OCI-LY7 (cell line): ENCODE data around the gene CD248. TPM values are rescaled to one million over a fixed set of nuclear protein-coding genes. Genes with fewer than 3 reads are reported as not detected.

ENCODE experiments used
- BruUV-seq: library from RNA; stranded (reverse); fragments of 400-500 nt; replicated peaks from 2 replicates; lab custom pipeline; 2021; lab: Mats Ljungman, UMichigan
- CTCF ChIA-PET: fragments of 300-600 bp; sonication (Branson Sonifier 250); formaldehyde crosslinking; loops from one replicate; lab custom pipeline; 2022; ENCODE audit warnings: antibody characterized with exemption; ENCODE audit not compliant: unreplicated experiment; lab: Charles Lee
- POLR2A ChIA-PET: fragments of 300-600 bp; sonication (Branson Sonifier 250); formaldehyde crosslinking; loops from one replicate; lab custom pipeline; 2022; ENCODE audit warnings: antibody characterized with exemption; lab: Charles Lee
- DNase-seq: peaks from one replicate; pipeline ENCODE4 v3.0.0-alpha.2; 2015; ENCODE audit warnings: low spot score
- H2AFZ ChIP-seq: fragments of 200-600 bp; sonication (generic), shearing (Covaris generic); 2 replicates; pipeline ENCODE4 v1.6.1; 2014; ENCODE audit warnings: mild to moderate bottlenecking, antibody characterized with exemption, low read length, moderate library complexity
- H3K27ac ChIP-seq: fragments of 200-600 bp; sonication (generic); 2 replicates; pipeline ENCODE4 v1.5.1; 2014; ENCODE audit warnings: mixed run types, low read depth, mild to moderate bottlenecking, moderate library complexity, low read length, inconsistent platforms; ENCODE audit not compliant: poor library complexity, severe bottlenecking
- H3K36me3 ChIP-seq: fragments of 200-600 bp; sonication (generic); 2 replicates; pipeline ENCODE4 v1.6.1; 2014; ENCODE audit warnings: mild to moderate bottlenecking, antibody characterized with exemption, low read length, moderate library complexity, mixed read lengths; ENCODE audit not compliant: insufficient read depth
- H3K4me1 ChIP-seq: fragments of 200-600 bp; sonication (generic); 2 replicates; pipeline ENCODE4 v1.5.1; 2014; ENCODE audit warnings: mild to moderate bottlenecking, low read length; ENCODE audit not compliant: insufficient read depth, poor library complexity, severe bottlenecking
- H3K4me2 ChIP-seq: fragments of 200-600 bp; sonication (generic); 2 replicates; pipeline ENCODE4 v1.6.1; 2014; ENCODE audit warnings: mild to moderate bottlenecking, low read length
- H3K4me3 ChIP-seq: fragments of 200-600 bp; sonication (generic); 2 replicates; pipeline ENCODE4 v1.5.1; 2014; ENCODE audit warnings: mild to moderate bottlenecking, low read depth, low read length; ENCODE audit not compliant: poor library complexity, severe bottlenecking
- H3K79me2 ChIP-seq: fragments of 200-600 bp; sonication (generic); 2 replicates; pipeline ENCODE4 v1.6.1; 2016; ENCODE audit warnings: low read depth, mild to moderate bottlenecking, low read length, moderate library complexity, mixed read lengths; ENCODE audit not compliant: insufficient read depth
- H3K9me2 ChIP-seq: fragments of 200-600 bp; sonication (generic); 2 replicates; pipeline ENCODE4 v1.6.1; 2016; ENCODE audit warnings: mild to moderate bottlenecking, low read length, mixed read lengths; ENCODE audit not compliant: insufficient read depth
- H3K9me3 ChIP-seq: fragments of 200-600 bp; sonication (generic); 2 replicates; pipeline ENCODE4 v1.6.1; 2014; ENCODE audit warnings: mild to moderate bottlenecking, mixed run types, low read length, mixed read lengths
- H4K20me1 ChIP-seq: fragments of 200-600 bp; sonication (generic); 2 replicates; pipeline ENCODE4 v1.6.1; 2014; ENCODE audit warnings: mild to moderate bottlenecking, antibody characterized with exemption, low read length, moderate library complexity, mixed read lengths; ENCODE audit not compliant: insufficient read depth
- EZH2phosphoT487 ChIP-seq: fragments of 200-600 bp; sonication (generic); IDR thresholded peaks from 2 replicates; pipeline ENCODE4 v1.6.1; 2018; ENCODE audit warnings: low read depth, borderline replicate concordance, mild to moderate bottlenecking, mixed run types, antibody characterized with exemption, low read length, moderate library complexity, mixed read lengths
- intact Hi-C: fragments of 100-400 bp; cut with micrococcal nuclease; formaldehyde crosslinking; loops from one replicate; pipeline ENCODE4 v1.10.0; 2022; ENCODE audit not compliant: unreplicated experiment
- total RNA-seq, 2 experiments: library from RNA; depleted of rRNA in 1 of 2; stranded (reverse); fragments of >200 nt in 1 of 2; shearing (Covaris generic) in 1 of 2; gene quantifications; 2 replicates each; pipeline ENCODE4 v1.2.3, GENCODE V29; 2014 to 2022
- TF ChIP-seq, protein P1 (sequence below): fragments of 200-600 bp; sonication (generic); conservative IDR thresholded peaks from 2 replicates; pipeline ENCODE4 v1.5.1; 2014; ENCODE audit warnings: mild to moderate bottlenecking, antibody characterized with exemption, low read length, moderate library complexity, mixed read lengths

The CD248 gene
- total RNA-seq, 2 experiments from 2014 or later: 0.46 TPM; not detected in 1

DNA sequence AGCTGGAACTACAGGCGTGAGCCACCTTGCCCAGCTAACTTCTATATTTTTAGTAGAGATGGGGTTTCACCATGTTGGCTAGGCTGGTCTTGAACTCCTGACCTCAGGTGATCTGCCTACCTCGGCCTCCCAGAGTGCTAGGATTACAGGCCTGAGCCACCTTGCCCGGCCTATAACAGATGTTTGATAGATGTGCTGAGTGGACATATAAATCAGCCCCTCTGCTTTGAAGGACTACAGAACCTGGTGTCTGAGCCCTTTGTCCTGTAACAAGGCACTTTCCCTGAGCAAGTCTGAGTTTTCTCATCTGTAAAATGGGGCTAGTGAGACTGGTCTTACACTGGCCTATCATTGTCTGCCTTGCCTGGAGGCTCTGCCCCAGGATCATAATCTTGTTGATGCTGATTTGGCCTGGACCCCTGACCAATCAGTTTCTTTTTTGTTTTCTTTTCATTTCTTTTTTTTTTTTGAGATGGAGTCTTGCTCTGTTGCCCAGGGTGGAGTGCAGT is 12.4 kb upstream of the CD248 start:
- CTCF ChIA-PET: interaction anchor here (0.6 to 0.9 kb wide), 2 partner anchors 9 to 17 kb away, joined by 3 to 4 read pairs; no protein-coding TSS in a partner anchor
- Histone ChIP-seq H3K79me2 (no peaks in the 10 kb centered on the region), H3K27ac (no peak overlapping the region), H3K4me3 (no peak overlapping the region), H3K4me1 (peaks cover 46% of the 10 kb centered on the region), H3K9me2 (no peaks in the 10 kb centered on the region), H3K36me3 (no peaks in the 10 kb centered on the region), H4K20me1 (no peaks in the 10 kb centered on the region), H3K4me2 (no peak overlapping the region), H3K9me3 (no peaks in the 10 kb centered on the region), H2AFZ (no peak overlapping the region; the same call in 1 of the 2 replicates)
- TF ChIP-seq, protein P1, sequence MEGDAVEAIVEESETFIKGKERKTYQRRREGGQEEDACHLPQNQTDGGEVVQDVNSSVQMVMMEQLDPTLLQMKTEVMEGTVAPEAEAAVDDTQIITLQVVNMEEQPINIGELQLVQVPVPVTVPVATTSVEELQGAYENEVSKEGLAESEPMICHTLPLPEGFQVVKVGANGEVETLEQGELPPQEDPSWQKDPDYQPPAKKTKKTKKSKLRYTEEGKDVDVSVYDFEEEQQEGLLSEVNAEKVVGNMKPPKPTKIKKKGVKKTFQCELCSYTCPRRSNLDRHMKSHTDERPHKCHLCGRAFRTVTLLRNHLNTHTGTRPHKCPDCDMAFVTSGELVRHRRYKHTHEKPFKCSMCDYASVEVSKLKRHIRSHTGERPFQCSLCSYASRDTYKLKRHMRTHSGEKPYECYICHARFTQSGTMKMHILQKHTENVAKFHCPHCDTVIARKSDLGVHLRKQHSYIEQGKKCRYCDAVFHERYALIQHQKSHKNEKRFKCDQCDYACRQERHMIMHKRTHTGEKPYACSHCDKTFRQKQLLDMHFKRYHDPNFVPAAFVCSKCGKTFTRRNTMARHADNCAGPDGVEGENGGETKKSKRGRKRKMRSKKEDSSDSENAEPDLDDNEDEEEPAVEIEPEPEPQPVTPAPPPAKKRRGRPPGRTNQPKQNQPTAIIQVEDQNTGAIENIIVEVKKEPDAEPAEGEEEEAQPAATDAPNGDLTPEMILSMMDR: no peak
- TF ChIP-seq EZH2phosphoT487: no peak
- intact Hi-C loops: loop anchor here (2.0 kb wide), 1 partner anchor 40 kb away; the partner anchor contains the start of gene YIF1A
- BruUV-seq: no TSS peak
- DNase-seq: no peak
- POLR2A ChIA-PET: interaction anchor here (2.2 kb wide), 1 partner anchor 17 kb away, joined by 7 read pairs; no protein-coding TSS in a partner anchor

DNA sequence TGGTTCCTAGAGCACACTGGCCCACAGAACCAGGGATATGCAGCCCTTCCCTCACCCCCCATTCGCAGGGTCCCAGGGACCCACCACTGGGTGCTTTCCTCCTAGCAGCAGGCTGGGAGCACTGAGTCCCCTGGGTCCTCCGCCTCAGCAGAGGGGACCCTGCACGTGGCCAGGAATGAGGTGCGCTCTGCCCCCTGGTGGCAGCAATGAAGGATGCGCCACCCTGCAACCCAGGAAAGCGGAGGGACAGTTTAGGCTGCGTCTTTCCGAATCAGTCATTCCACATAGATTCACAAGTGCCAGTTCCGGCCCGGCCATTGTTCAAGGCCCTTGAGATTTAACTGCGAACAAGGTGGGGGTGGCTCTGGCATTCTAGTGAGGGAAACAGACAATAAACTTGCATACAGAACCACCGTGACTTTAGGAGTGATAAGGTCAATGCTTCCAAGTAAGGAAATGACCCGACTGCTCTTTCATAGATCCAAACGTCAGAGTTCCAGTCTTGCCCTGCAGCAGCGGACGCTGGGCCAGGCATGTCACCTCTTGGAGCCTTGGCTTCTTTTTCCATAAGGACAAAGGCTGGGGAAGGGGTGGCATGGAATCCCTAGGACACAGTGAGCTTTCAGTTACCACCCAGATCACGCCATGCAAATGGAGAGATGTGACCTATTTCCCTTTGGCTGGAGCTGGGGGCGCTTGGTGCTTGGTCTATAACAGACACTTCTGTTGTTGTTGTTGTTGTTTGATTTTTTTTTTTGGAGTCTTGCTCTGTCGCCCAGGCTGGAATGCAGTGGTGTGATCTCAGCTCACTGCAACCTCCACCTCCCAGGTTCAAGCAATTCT is 11.7 kb upstream of the CD248 start:
- Histone ChIP-seq H2AFZ (peak overlapping the region; percentile 96), H3K4me3 (peak overlapping the region; percentile 51), H3K27ac (peak overlapping the region; percentile 45), H3K4me1 (peaks cover 46% of the 10 kb centered on the region), H4K20me1 (no peaks in the 10 kb centered on the region), H3K9me2 (no peaks in the 10 kb centered on the region), H3K79me2 (no peaks in the 10 kb centered on the region), H3K36me3 (no peaks in the 10 kb centered on the region), H3K4me2 (peak overlapping the region; percentile 75), H3K9me3 (no peaks in the 10 kb centered on the region)
- TF ChIP-seq EZH2phosphoT487: no peak
- TF ChIP-seq, protein P1: peak; percentile 91
- ChIA-PET CTCF (interaction anchor here (0.6 to 0.9 kb wide), 2 partner anchors 9 to 16 kb away, joined by 3 to 4 read pairs; no protein-coding TSS in a partner anchor), POLR2A (interaction anchor here (2.2 kb wide), 1 partner anchor 16 kb away, joined by 7 read pairs; no protein-coding TSS in a partner anchor)
- no TSS peak for BruUV-seq
- DNase-seq: peak; percentile 88
- intact Hi-C loops: loop anchor here (1.0 to 2.0 kb wide), 2 partner anchors 16 to 40 kb away; partner anchors contain the start of gene YIF1A
